ENCODE data around the gene TMEM231. TPM values are rescaled to one million over a fixed set of nuclear protein-coding genes. Genes with fewer than 3 reads are reported as not detected.
A peak's percentile ranks its signal among the peaks of the same experiment; 100 is the strongest.
"Not testable (repeated sequence)": the region's sequence is repeated elsewhere in the genome, so short reads cannot be mapped to it uniquely, and the experiment has no call there.

Gene TMEM231
- total and polyA plus RNA-seq, 2 donors (not counting 3 experiments of a cell fraction or from before 2014, with no cell fraction given): 10.0 to 35.8 TPM

DNA sequence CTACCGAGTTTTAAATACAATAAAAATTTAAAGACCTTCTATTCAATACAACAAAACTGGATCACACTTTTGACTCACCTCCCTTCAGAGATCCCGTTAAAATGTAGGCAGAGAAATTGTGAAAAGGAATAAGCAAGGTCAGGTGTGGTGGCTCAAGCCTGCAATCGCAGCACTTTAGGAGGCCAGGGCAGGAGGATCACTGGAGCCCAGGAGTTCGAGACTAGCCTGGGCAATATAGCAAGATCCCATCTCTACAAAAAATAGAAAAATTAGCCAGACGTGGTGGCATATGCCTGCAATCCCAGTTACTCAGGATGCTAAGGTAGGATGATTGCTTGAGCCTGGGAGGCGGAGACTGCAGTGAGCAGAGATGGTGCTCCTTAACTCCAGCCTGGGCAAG, 36.9 kb downstream of the TMEM231 start:
- H4K20me1 ChIP-seq (replicated peaks; ENCODE audit: control insufficient read depth, extremely low read depth, insufficient read depth, low read length): no peaks in the 10 kb centered on the region
- no TSS peak for BruUV-seq (replicated peaks)
- no peak for FAIRE-seq
- peaks cover 5% of the 10 kb centered on the region for H3K4me1 ChIP-seq (ENCODE audit: control insufficient read depth, extremely low read depth, insufficient read depth, low read length)
- H2AFZ ChIP-seq (ENCODE audit: low read depth, low read length): no peak overlapping the region
- intact Hi-C loops (cut with micrococcal nuclease): no loop called here
- H3K79me2 ChIP-seq (ENCODE audit: control insufficient read depth, insufficient read depth, low read length): no peaks in the 10 kb centered on the region
- POLR2A ChIA-PET: no interaction called here
- no peak overlapping the region for H3K4me3 ChIP-seq (replicated peaks in 1 of 3; ENCODE audit: insufficient read depth in 1 of 3, low read depth in 1 of 3, low read length in 3 of 3)
- no peaks in the 10 kb centered on the region for H3K9me1 ChIP-seq (replicated peaks; ENCODE audit: control insufficient read depth, extremely low read depth, insufficient read depth, low read length)
- H3K36me3 ChIP-seq (ENCODE audit: control insufficient read depth in 2 of 2, extremely low read depth in 1 of 2, insufficient read depth in 2 of 2, low read length in 2 of 2): no peaks in the 10 kb centered on the region
- no peaks in the 10 kb centered on the region for H3K9me3 ChIP-seq (replicated peaks; ENCODE audit: control insufficient read depth, insufficient read depth, low read length)
- TF ChIP-seq, protein P1, sequence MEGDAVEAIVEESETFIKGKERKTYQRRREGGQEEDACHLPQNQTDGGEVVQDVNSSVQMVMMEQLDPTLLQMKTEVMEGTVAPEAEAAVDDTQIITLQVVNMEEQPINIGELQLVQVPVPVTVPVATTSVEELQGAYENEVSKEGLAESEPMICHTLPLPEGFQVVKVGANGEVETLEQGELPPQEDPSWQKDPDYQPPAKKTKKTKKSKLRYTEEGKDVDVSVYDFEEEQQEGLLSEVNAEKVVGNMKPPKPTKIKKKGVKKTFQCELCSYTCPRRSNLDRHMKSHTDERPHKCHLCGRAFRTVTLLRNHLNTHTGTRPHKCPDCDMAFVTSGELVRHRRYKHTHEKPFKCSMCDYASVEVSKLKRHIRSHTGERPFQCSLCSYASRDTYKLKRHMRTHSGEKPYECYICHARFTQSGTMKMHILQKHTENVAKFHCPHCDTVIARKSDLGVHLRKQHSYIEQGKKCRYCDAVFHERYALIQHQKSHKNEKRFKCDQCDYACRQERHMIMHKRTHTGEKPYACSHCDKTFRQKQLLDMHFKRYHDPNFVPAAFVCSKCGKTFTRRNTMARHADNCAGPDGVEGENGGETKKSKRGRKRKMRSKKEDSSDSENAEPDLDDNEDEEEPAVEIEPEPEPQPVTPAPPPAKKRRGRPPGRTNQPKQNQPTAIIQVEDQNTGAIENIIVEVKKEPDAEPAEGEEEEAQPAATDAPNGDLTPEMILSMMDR (IDR thresholded peaks at IDR 0.05; ENCODE audit: extremely low read depth in 1 of 2, insufficient read depth in 1 of 2, low read depth in 1 of 2, low read length in 2 of 2): no peak
- TF ChIP-seq MYC (IDR thresholded peaks at IDR 0.05; ENCODE audit: low read depth, low read length): no peak
- TF ChIP-seq JUN (IDR thresholded peaks at IDR 0.05; ENCODE audit: borderline replicate concordance, insufficient read depth, insufficient read length, low read depth): no peak
- TF ChIP-seq EZH2 (IDR thresholded peaks at IDR 0.05; ENCODE audit: borderline replicate concordance, low read depth, low read length, severe bottlenecking): no peak
- TF ChIP-seq, protein P2, sequence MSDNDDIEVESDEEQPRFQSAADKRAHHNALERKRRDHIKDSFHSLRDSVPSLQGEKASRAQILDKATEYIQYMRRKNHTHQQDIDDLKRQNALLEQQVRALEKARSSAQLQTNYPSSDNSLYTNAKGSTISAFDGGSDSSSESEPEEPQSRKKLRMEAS (IDR thresholded peaks at IDR 0.05; ENCODE audit: insufficient read depth, insufficient read length): no peak
- no peak for TF ChIP-seq POLR2AphosphoS5 (IDR thresholded peaks at IDR 0.05; ENCODE audit: insufficient read depth, low read depth, low read length)
- no peak for TF ChIP-seq FOS (IDR thresholded peaks at IDR 0.05; ENCODE audit: borderline replicate concordance, insufficient read depth, low read length)
- TF ChIP-seq POLR2A (IDR thresholded peaks at IDR 0.05; ENCODE audit: low read depth, low read length): no peak
- no peak for TF ChIP-seq GATA2 (IDR thresholded peaks at IDR 0.05; ENCODE audit: insufficient read depth, insufficient read length, low read depth, low read length)
- no peak overlapping the region for H3K4me2 ChIP-seq (ENCODE audit: insufficient read depth, low read length)
- CTCF ChIA-PET: interaction anchor here (0.8 to 1.1 kb wide), 2 partner anchors 48 to 320 kb away, joined by 3 read pairs; no protein-coding TSS in a partner anchor
- H3K27me3 ChIP-seq (ENCODE audit: control insufficient read depth in 2 of 2, insufficient read depth in 2 of 2, low read length in 2 of 2): no peaks in the 10 kb centered on the region
- H3K9ac ChIP-seq (replicated peaks; ENCODE audit: extremely low read depth, insufficient read depth, low read length): no peak overlapping the region
- no peak for DNase-seq (ENCODE audit: low read depth, low spot score)
- dilution Hi-C loops (cut with MboI; ENCODE audit: extremely low pct_ligation_motif_present, low sequenced_read_pairs): no loop called here
- H3K27ac ChIP-seq (ENCODE audit: insufficient read depth, low read depth, low read length): no peak overlapping the region

DNA sequence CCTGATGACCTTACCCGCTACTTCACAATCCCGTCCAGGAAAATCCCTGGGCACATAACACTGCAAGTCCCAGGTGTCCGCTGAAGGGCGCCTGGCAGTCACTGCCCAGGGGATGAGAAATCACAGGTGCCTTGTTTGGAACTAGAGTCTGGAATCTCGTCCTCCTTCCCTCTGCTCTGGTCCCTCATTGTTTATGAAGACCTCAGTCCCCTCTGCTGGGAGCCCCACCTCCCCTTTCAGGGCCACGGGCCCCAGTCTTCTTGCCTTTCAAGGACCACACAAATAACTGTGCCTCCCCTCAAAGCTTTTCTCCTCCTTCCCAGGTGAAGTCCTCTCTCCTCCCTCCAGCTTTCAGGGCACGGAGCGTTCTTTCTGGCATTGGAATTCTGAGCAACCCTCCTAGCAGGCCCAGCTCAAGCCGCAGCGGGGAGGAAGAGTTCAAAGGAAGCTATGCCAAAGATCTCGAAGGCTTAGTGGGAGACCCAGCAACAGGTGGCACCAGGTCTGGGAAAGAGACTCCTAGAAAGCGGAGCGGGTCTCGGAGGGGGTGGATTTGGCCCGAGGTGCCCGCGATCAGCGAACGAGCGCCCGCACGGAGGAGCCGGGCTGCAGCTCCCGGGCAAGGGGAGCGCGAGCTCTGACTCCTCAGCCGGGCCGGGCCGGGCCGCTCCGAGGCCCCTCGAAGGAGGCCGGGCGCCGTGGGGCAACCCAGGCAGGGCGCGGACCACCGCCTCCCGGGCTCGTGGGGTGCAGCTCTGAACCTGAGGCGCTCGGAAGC, 39.7 kb downstream of the TMEM231 start:
- peak overlapping the region; percentile 67 to 88 (median 81) for H3K4me3 ChIP-seq (replicated peaks in 1 of 3; ENCODE audit: insufficient read depth in 1 of 3, low read depth in 1 of 3, low read length in 3 of 3)
- H4K20me1 ChIP-seq (replicated peaks; ENCODE audit: control insufficient read depth, extremely low read depth, insufficient read depth, low read length); dilution Hi-C loops (cut with MboI; ENCODE audit: extremely low pct_ligation_motif_present, low sequenced_read_pairs); H3K27me3 ChIP-seq (ENCODE audit: control insufficient read depth in 2 of 2, insufficient read depth in 2 of 2, low read length in 2 of 2); H3K4me1 ChIP-seq (ENCODE audit: control insufficient read depth, extremely low read depth, insufficient read depth, low read length); H3K36me3 ChIP-seq (ENCODE audit: control insufficient read depth in 2 of 2, extremely low read depth in 1 of 2, insufficient read depth in 2 of 2, low read length in 2 of 2); H3K79me2 ChIP-seq (ENCODE audit: control insufficient read depth, insufficient read depth, low read length); H3K9me3 ChIP-seq (replicated peaks; ENCODE audit: control insufficient read depth, insufficient read depth, low read length); DNase-seq (ENCODE audit: low read depth, low spot score); H3K9me1 ChIP-seq (replicated peaks; ENCODE audit: control insufficient read depth, extremely low read depth, insufficient read depth, low read length): not testable (repeated sequence)
- BruUV-seq (replicated peaks): TSS peak; percentile 55
- intact Hi-C loops (cut with micrococcal nuclease): loop anchor here (2.0 kb wide), 2 partner anchors 44 to 52 kb away; partner anchors contain the start of gene TMEM170A
- peak; percentile 77 for FAIRE-seq
- H3K9ac ChIP-seq (replicated peaks; ENCODE audit: extremely low read depth, insufficient read depth, low read length): peak overlapping the region; percentile 85
- ChIA-PET POLR2A (interaction anchor here (1.0 to 1.9 kb wide), 5 partner anchors 16 to 131 kb away, joined by 3 to 13 read pairs (median 3); partner anchors contain the start of genes CHST6, KARS1 and TERF2IP), CTCF (interaction anchor here (0.5 to 3.1 kb wide), 32 partner anchors 9 to 1655 kb away, joined by 3 to 40 read pairs (median 7); partner anchors contain the start of genes ADAT1, CFDP1, CHST5 and CHST6)
- H3K27ac ChIP-seq (ENCODE audit: insufficient read depth, low read depth, low read length): peak overlapping the region; percentile 15
- peak overlapping the region; percentile 60 for H3K4me2 ChIP-seq (ENCODE audit: insufficient read depth, low read length)
- H2AFZ ChIP-seq (ENCODE audit: low read depth, low read length): peak overlapping the region; percentile 97
